HEK293 (cell line): ENCODE data around the gene CAMKK1.

Experiments used
- CTCF ChIA-PET: fragments of 350-600 bp; formaldehyde crosslinking; extraction: SDS; loops from one replicate; lab custom pipeline; 2021; ENCODE audit warnings: antibody characterized with exemption; lab: Yijun Ruan, JAX
- POLR2A ChIA-PET: fragments of 300-600 bp; formaldehyde crosslinking; extraction: SDS; loops from one replicate; lab custom pipeline; 2020; ENCODE audit warnings: antibody characterized with exemption, inconsistent platforms; lab: Yijun Ruan, JAX
- H3K27ac ChIP-seq: fragments of 200-500 bp; sonication (Bioruptor generic); 2 replicates; pipeline ENCODE4 v1.5.1; 2014; ENCODE audit warnings: low read depth, low read length, control low read depth, inconsistent platforms; ENCODE audit errors: extremely low read depth
- H3K36me3 ChIP-seq, 2 experiments: fragments of 200-500 bp in 1 of 2; sonication (Bioruptor generic) in 1 of 2; 1 replicate in 1 of 2; 2 replicates in 1 of 2; pipeline ENCODE4 v1.5.1; 2014 to 2017; ENCODE audit warnings: inconsistent platforms in 2 of 2, low read length in 2 of 2; ENCODE audit not compliant: control insufficient read depth in 2 of 2, insufficient read depth in 1 of 2
- H3K4me1 ChIP-seq: fragments of 200-500 bp; sonication (Bioruptor generic); 2 replicates; pipeline ENCODE4 v1.5.1; 2014; ENCODE audit warnings: mild to moderate bottlenecking, low read length, inconsistent platforms; ENCODE audit not compliant: control insufficient read depth, insufficient read depth
- H3K4me3 ChIP-seq: 2 replicates; pipeline ENCODE4 v1.5.1; 2011; ENCODE audit warnings: low read depth, mild to moderate bottlenecking, control low read depth, low read length, moderate library complexity
- H3K9me3 ChIP-seq: fragments of 200-500 bp; sonication (Bioruptor generic); 2 replicates; pipeline ENCODE4 v1.5.1; 2014; ENCODE audit warnings: low read depth, low read length, inconsistent platforms; ENCODE audit not compliant: control insufficient read depth, insufficient read depth
- GFI1B ChIP-seq: fragments of 450-650 bp; formaldehyde crosslinking; IDR thresholded peaks from 2 replicates; pipeline ENCODE4 v1.5.1; 2016; ENCODE audit warnings: missing biosample characterization, missing genetic modification characterization
- GLIS1 ChIP-seq: fragments of 450-650 bp; formaldehyde crosslinking; IDR thresholded peaks from 2 replicates; pipeline ENCODE4 v1.5.1; 2016; ENCODE audit warnings: missing biosample characterization, missing genetic modification characterization
- KLF1 ChIP-seq: fragments of 450-650 bp; formaldehyde crosslinking; IDR thresholded peaks from 2 replicates; pipeline ENCODE4 v1.5.1; 2016; ENCODE audit warnings: missing biosample characterization, missing genetic modification characterization
- PBX3 ChIP-seq: sonication (generic); formaldehyde crosslinking; IDR thresholded peaks from 2 replicates; pipeline ENCODE4 v1.8.1; 2022; ENCODE audit warnings: mild to moderate bottlenecking, moderate library complexity, missing genetic modification reagents
- SCRT2 ChIP-seq: fragments of 450-650 bp; formaldehyde crosslinking; IDR thresholded peaks from 2 replicates; pipeline ENCODE4 v1.5.1; 2016; ENCODE audit warnings: missing biosample characterization, missing genetic modification characterization
- SP2 ChIP-seq: fragments of 450-650 bp; formaldehyde crosslinking; IDR thresholded peaks from 2 replicates; pipeline ENCODE4 v1.5.1; 2016; ENCODE audit warnings: missing biosample characterization, missing genetic modification characterization
- SP7 ChIP-seq: fragments of 450-650 bp; formaldehyde crosslinking; IDR thresholded peaks from 2 replicates; pipeline ENCODE4 v1.5.1; 2016; ENCODE audit warnings: missing biosample characterization, missing genetic modification characterization
- ZBTB17 ChIP-seq: fragments of 450-650 bp; formaldehyde crosslinking; IDR thresholded peaks from 2 replicates; pipeline ENCODE4 v1.5.1; 2016; ENCODE audit warnings: missing biosample characterization, missing genetic modification characterization
- ZBTB7A ChIP-seq: fragments of 450-650 bp; formaldehyde crosslinking; IDR thresholded peaks from 2 replicates; pipeline ENCODE4 v1.5.1; 2016; ENCODE audit warnings: low read depth, missing biosample characterization, missing genetic modification characterization
- ZFHX2 ChIP-seq: fragments of 450-650 bp; formaldehyde crosslinking; conservative IDR thresholded peaks from 2 replicates; pipeline ENCODE4 v1.5.1; 2016; ENCODE audit warnings: missing biosample characterization, missing genetic modification characterization
- ZIC2 ChIP-seq: fragments of 450-650 bp; formaldehyde crosslinking; IDR thresholded peaks from 2 replicates; pipeline ENCODE4 v1.5.1; 2016; ENCODE audit warnings: missing biosample characterization, missing genetic modification characterization
- ZNF248 ChIP-seq: fragments of 450-650 bp; formaldehyde crosslinking; IDR thresholded peaks from 2 replicates; pipeline ENCODE4 v1.5.1; 2017; ENCODE audit warnings: missing biosample characterization, missing genetic modification characterization
- ZNF341 ChIP-seq: fragments of 450-650 bp; formaldehyde crosslinking; IDR thresholded peaks from 2 replicates; pipeline ENCODE4; 2016; ENCODE audit warnings: low read depth, missing biosample characterization, missing genetic modification characterization
- ZNF366 ChIP-seq: fragments of 450-650 bp; formaldehyde crosslinking; conservative IDR thresholded peaks from 2 replicates; pipeline ENCODE4 v1.5.1; 2016; ENCODE audit warnings: missing biosample characterization, missing genetic modification characterization
- ZNF37A ChIP-seq: fragments of 450-650 bp; IDR thresholded peaks from 2 replicates; pipeline ENCODE4 v1.5.1; 2018; ENCODE audit warnings: missing biosample characterization, missing genetic modification characterization
- ZNF404 ChIP-seq: fragments of 450-650 bp; formaldehyde crosslinking; IDR thresholded peaks from 2 replicates; pipeline ENCODE4 v1.5.1; 2017; ENCODE audit warnings: missing biosample characterization, missing genetic modification characterization
- ZNF416 ChIP-seq: fragments of 450-650 bp; formaldehyde crosslinking; IDR thresholded peaks from 2 replicates; pipeline ENCODE4 v1.5.1; 2016; ENCODE audit warnings: missing biosample characterization, missing genetic modification characterization
- ZNF48 ChIP-seq: fragments of 450-650 bp; formaldehyde crosslinking; IDR thresholded peaks from 2 replicates; pipeline ENCODE4 v1.5.1; 2016; ENCODE audit warnings: missing biosample characterization, missing genetic modification characterization
- ZNF513 ChIP-seq: fragments of 450-650 bp; IDR thresholded peaks from 2 replicates; pipeline ENCODE4 v1.5.1; 2018; ENCODE audit warnings: missing biosample characterization, missing genetic modification characterization
- ZNF600 ChIP-seq: fragments of 450-650 bp; formaldehyde crosslinking; IDR thresholded peaks from 2 replicates; pipeline ENCODE4 v1.5.1; 2016; ENCODE audit warnings: missing biosample characterization, missing genetic modification characterization
- ZNF621 ChIP-seq: fragments of 450-650 bp; formaldehyde crosslinking; IDR thresholded peaks from 2 replicates; pipeline ENCODE4 v1.5.1; 2017; ENCODE audit warnings: missing biosample characterization, missing genetic modification characterization
- ZNF701 ChIP-seq: fragments of 450-650 bp; formaldehyde crosslinking; IDR thresholded peaks from 2 replicates; pipeline ENCODE4 v1.5.1; 2016; ENCODE audit warnings: missing biosample characterization, missing genetic modification characterization
- ZSCAN23 ChIP-seq: fragments of 450-650 bp; formaldehyde crosslinking; IDR thresholded peaks from 2 replicates; pipeline ENCODE4 v1.5.1; 2016; ENCODE audit warnings: missing biosample characterization, missing genetic modification characterization
- TF ChIP-seq, protein P1 (sequence below): fragments of 450-650 bp; formaldehyde crosslinking; IDR thresholded peaks from 2 replicates; pipeline ENCODE4 v1.5.1; 2016; ENCODE audit warnings: missing biosample characterization, missing genetic modification characterization
- TF ChIP-seq, protein P2 (sequence below): fragments of 450-650 bp; formaldehyde crosslinking; IDR thresholded peaks from 2 replicates; pipeline ENCODE4 v1.5.1; 2016; ENCODE audit warnings: missing biosample characterization, missing genetic modification characterization

CAMKK1 gene

DNA sequence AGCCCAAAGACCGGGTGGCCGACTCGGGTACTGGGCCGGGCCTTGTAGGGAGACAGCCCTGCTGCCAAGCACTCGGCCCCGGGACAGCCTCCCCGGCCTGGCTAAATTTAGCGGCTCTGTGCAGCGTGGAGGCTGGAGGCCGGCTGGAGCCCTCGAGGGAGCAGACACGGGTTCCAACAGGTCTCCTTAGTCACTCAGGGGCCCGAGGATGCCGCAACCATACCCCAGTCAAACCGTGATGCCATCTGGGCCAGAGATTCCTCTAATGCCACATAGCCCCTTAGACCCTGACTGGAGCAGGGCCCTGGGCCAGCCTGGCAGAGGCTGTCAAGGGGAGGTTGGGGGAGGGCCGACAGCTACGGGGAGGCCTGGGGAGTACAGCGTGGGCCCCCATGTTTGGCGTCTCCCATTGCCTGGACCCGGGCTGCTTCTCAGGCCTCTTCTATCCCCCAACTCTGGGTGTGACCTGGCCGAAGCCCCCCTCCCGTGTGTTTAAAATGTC, 26.3 kb upstream of the CAMKK1 start:
- peaks cover 2% of the 10 kb centered on the region; the same call in 1 of the 2 replicates for H3K4me1 ChIP-seq
- ChIA-PET CTCF (interaction anchor here (0.6 to 1.0 kb wide), 2 partner anchors 22 to 86 kb away, joined by 4 read pairs; no protein-coding TSS in a partner anchor), POLR2A (no interaction called here)
- no peaks in the 10 kb centered on the region for H3K36me3 ChIP-seq
- H3K9me3 ChIP-seq: no peaks in the 10 kb centered on the region
- TF ChIP-seq ZBTB17 (no peak), SCRT2 (tag by site-specific recombination) (peak; percentile 30; the same call in 1 of the 2 replicates)
- no peak overlapping the region for H3K4me3 ChIP-seq
- H3K27ac ChIP-seq: no peak overlapping the region

- CTCF ChIA-PET: interaction anchor here (1.0 to 2.7 kb wide), 2 partner anchors 86 to 87 kb away, joined by 4 to 19 read pairs; no protein-coding TSS in a partner anchor
- TF ChIP-seq ZNF366: peak; percentile 84
- TF ChIP-seq ZNF513 (tag by site-specific recombination): peak; percentile 84
- no peak for TF ChIP-seq GLIS1
- POLR2A ChIA-PET: no interaction called here
- Histone ChIP-seq H3K36me3 (no peaks in the 10 kb centered on the region), H3K27ac (no peak overlapping the region), H3K4me1 (peaks cover 2% of the 10 kb centered on the region; the same call in 1 of the 2 replicates), H3K4me3 (no peak overlapping the region), H3K9me3 (no peaks in the 10 kb centered on the region)
Measured at GRCh38 chr17:3918372-3919122, 25.7 kb upstream of the CAMKK1 start.

DNA sequence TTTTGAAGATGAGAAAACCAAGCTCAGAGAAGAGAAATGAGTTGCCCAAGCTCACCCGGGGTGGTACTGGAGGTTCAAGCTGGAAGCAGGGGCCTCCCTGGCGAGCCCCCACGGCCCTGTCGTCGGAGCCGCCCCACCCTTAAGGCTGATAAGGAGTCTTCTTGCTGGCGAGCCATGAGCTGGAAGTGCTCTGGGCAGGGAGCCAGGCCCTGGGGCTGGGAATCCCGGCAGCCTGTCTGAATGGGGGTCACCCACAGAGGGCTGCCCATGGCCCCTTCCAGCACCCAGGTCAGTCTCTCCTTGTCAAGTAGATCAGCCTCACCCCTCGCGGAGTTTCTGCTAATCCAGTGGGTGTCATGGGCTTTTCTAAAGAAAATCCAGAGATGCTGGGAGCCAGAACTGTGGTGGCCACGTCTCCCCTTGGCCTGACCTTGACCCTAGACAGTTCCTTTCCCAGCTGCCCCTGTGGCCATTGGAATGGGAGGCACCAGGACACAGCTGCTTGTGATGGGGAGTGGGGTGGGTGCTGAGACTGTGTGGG, 24.6 kb upstream of the CAMKK1 start:
- peaks cover 2% of the 10 kb centered on the region; the same call in 1 of the 2 replicates for H3K4me1 ChIP-seq
- ChIA-PET CTCF (interaction anchor here (0.6 to 2.7 kb wide), 9 partner anchors 11 to 469 kb away, joined by 3 to 19 read pairs (median 5); partner anchors contain the start of gene CAMKK1), POLR2A (interaction anchor here (1.5 to 1.9 kb wide), 2 partner anchors 24 to 48 kb away, joined by 4 to 6 read pairs; partner anchors contain the start of gene CAMKK1)
- no peak overlapping the region for H3K4me3 ChIP-seq
- no peak overlapping the region for H3K27ac ChIP-seq
- no peaks in the 10 kb centered on the region for H3K36me3 ChIP-seq
- no peaks in the 10 kb centered on the region for H3K9me3 ChIP-seq
- TF ChIP-seq ZNF341 (tag by site-specific recombination): peak; percentile 78
- peak; percentile 75 for TF ChIP-seq ZIC2 (tag by site-specific recombination)
- TF ChIP-seq SP2: no peak
- no peak for TF ChIP-seq ZNF621
- no peak for TF ChIP-seq GFI1B (tag by site-specific recombination)
- peak; percentile 79 for TF ChIP-seq KLF1 (tag by site-specific recombination)
- TF ChIP-seq ZNF48 (tag by site-specific recombination): no peak
- TF ChIP-seq GLIS1: peak; percentile 75
- TF ChIP-seq ZNF366: no peak
- no peak for TF ChIP-seq ZNF248 (tag by site-specific recombination)
- TF ChIP-seq ZNF37A (tag by site-specific recombination): no peak
- 0 out of 2 replicates have a peak, but pooled peaks have one; percentile 5 for TF ChIP-seq ZFHX2 (tag by site-specific recombination)
- no peak for TF ChIP-seq PBX3 (CRISPR knock-in tag)
- TF ChIP-seq, protein P1, sequence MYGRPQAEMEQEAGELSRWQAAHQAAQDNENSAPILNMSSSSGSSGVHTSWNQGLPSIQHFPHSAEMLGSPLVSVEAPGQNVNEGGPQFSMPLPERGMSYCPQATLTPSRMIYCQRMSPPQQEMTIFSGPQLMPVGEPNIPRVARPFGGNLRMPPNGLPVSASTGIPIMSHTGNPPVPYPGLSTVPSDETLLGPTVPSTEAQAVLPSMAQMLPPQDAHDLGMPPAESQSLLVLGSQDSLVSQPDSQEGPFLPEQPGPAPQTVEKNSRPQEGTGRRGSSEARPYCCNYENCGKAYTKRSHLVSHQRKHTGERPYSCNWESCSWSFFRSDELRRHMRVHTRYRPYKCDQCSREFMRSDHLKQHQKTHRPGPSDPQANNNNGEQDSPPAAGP: peak; percentile 52; the same call in 1 of the 2 replicates
- TF ChIP-seq ZNF416 (tag by site-specific recombination): no peak
- no peak for TF ChIP-seq ZSCAN23 (tag by site-specific recombination)
- TF ChIP-seq, protein P2, sequence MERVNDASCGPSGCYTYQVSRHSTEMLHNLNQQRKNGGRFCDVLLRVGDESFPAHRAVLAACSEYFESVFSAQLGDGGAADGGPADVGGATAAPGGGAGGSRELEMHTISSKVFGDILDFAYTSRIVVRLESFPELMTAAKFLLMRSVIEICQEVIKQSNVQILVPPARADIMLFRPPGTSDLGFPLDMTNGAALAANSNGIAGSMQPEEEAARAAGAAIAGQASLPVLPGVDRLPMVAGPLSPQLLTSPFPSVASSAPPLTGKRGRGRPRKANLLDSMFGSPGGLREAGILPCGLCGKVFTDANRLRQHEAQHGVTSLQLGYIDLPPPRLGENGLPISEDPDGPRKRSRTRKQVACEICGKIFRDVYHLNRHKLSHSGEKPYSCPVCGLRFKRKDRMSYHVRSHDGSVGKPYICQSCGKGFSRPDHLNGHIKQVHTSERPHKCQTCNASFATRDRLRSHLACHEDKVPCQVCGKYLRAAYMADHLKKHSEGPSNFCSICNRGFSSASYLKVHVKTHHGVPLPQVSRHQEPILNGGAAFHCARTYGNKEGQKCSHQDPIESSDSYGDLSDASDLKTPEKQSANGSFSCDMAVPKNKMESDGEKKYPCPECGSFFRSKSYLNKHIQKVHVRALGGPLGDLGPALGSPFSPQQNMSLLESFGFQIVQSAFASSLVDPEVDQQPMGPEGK (tag by site-specific recombination): peak; percentile 72
- 0 out of 2 replicates have a peak, but pooled peaks have one; percentile 24 for TF ChIP-seq SP7 (tag by site-specific recombination)
- no peak for TF ChIP-seq ZBTB7A
- no peak for TF ChIP-seq ZNF701 (tag by site-specific recombination)
- TF ChIP-seq ZNF600: 0 out of 2 replicates have a peak, but pooled peaks have one; percentile 44
- no peak for TF ChIP-seq ZNF404 (tag by site-specific recombination)
